Tibial nerve (tissue), 3 donors: Measurements from ENCODE around the gene SURF4.
"Not testable (repeated sequence)": the region's sequence is repeated elsewhere in the genome, so short reads cannot be mapped to it uniquely, and the experiment has no call there.

ENCODE experiments used
- CTCF ChIP-seq, 5 experiments: fragments of 200-600 bp in 3 of 5; fragments of 450-650 bp in 2 of 5; sonication (generic) in 3 of 5; IDR thresholded peaks; one replicate each; pipeline ENCODE4 v1.5.1; 2016 to 2019; ENCODE audit warnings: antibody characterized with exemption in 5 of 5, mild to moderate bottlenecking in 3 of 5, moderate library complexity in 2 of 5
- POLR2A ChIP-seq, 2 donors: fragments of 450-650 bp; IDR thresholded peaks; one replicate each; pipeline ENCODE4 v1.6.1; 2017; ENCODE audit warnings: antibody characterized with exemption in 2 of 2, mild to moderate bottlenecking in 2 of 2, moderate library complexity in 2 of 2

- TF ChIP-seq CTCF, POLR2A (IDR thresholded peaks at IDR 0.05): not testable (repeated sequence)
These were observed 48.8 kb downstream of the SURF4 start for GRCh38 chr9:133327021-133327420.
